ENCODE results near the gene THADA. TPM values are rescaled to one million over a fixed set of nuclear protein-coding genes. Genes with fewer than 3 reads are reported as not detected.

The THADA gene
- total RNA-seq, 2 experiments from 2014 or later, result 32.0 to 32.1 TPM

GRCh38 chr2:43333101-43333655 is 262.7 kb downstream of the THADA start:
- H3K9me3 Mint-ChIP-seq (ENCODE audit: low read depth), result no peaks in the 10 kb centered on the region
- ATAC-seq, result no peak
- no peak for DNase-seq
- no peak overlapping the region for H3K27ac Mint-ChIP-seq
- CTCF ChIA-PET, result no interaction called here
- peaks cover 7% of the 10 kb centered on the region for H3K36me3 Mint-ChIP-seq
- no peaks in the 10 kb centered on the region for H3K27me3 Mint-ChIP-seq
- peaks cover 11% of the 10 kb centered on the region for H3K4me1 Mint-ChIP-seq
- H3K4me3 Mint-ChIP-seq, result no peak overlapping the region

- no peak for DNase-seq
- Mint-ChIP-seq H3K27me3 (no peaks in the 10 kb centered on the region), H3K9me3 (ENCODE audit: low read depth) (no peaks in the 10 kb centered on the region), H3K4me3 (no peak overlapping the region), H3K4me1 (peaks cover 11% of the 10 kb centered on the region), H3K36me3 (peaks cover 8% of the 10 kb centered on the region), H3K27ac (no peak overlapping the region)
- no peak for ATAC-seq
- CTCF ChIA-PET, result no interaction called here
Observed at GRCh38 chr2:43332653-43333052, 263.2 kb downstream of the THADA start.

- H3K36me3 Mint-ChIP-seq, result peaks cover 7% of the 10 kb centered on the region
- H3K27me3 Mint-ChIP-seq, result no peaks in the 10 kb centered on the region
- H3K4me3 Mint-ChIP-seq, result no peak overlapping the region
- no peaks in the 10 kb centered on the region for H3K9me3 Mint-ChIP-seq (ENCODE audit: low read depth)
- DNase-seq, result no peak
- CTCF ChIA-PET, result no interaction called here
- no peak overlapping the region for H3K27ac Mint-ChIP-seq
- H3K4me1 Mint-ChIP-seq, result peaks cover 1% of the 10 kb centered on the region
- no peak for ATAC-seq
Observed at GRCh38 chr2:43331422-43331821, 264.4 kb downstream of the THADA start.

- Mint-ChIP-seq H3K4me1 (no peaks in the 10 kb centered on the region), H3K27ac (no peak overlapping the region), H3K9me3 (ENCODE audit: low read depth) (no peaks in the 10 kb centered on the region), H3K27me3 (no peaks in the 10 kb centered on the region), H3K36me3 (peaks cover 7% of the 10 kb centered on the region), H3K4me3 (no peak overlapping the region)
- DNase-seq (no peak), ATAC-seq (no peak)
- CTCF ChIA-PET, result interaction anchor here (1.3 kb wide), 1 partner anchor 10 kb away, joined by 4 read pairs; no protein-coding TSS in a partner anchor
Observed at GRCh38 chr2:43329637-43330036, 266.2 kb downstream of the THADA start.

GRCh38 chr2:43328832-43329231 is 267.0 kb downstream of the THADA start:
- peaks cover 9% of the 10 kb centered on the region for H3K36me3 Mint-ChIP-seq
- no peaks in the 10 kb centered on the region for H3K27me3 Mint-ChIP-seq
- H3K27ac Mint-ChIP-seq, result no peak overlapping the region
- DNase-seq (no peak), ATAC-seq (no peak)
- H3K9me3 Mint-ChIP-seq (ENCODE audit: low read depth), result no peaks in the 10 kb centered on the region
- CTCF ChIA-PET, result interaction anchor here (1.0 to 1.3 kb wide), 2 partner anchors 11 to 99 kb away, joined by 3 to 4 read pairs; no protein-coding TSS in a partner anchor
- H3K4me1 Mint-ChIP-seq, result no peaks in the 10 kb centered on the region
- no peak overlapping the region for H3K4me3 Mint-ChIP-seq

- Mint-ChIP-seq H3K4me1 (no peaks in the 10 kb centered on the region), H3K4me3 (no peak overlapping the region), H3K9me3 (ENCODE audit: low read depth) (no peaks in the 10 kb centered on the region), H3K27ac (no peak overlapping the region), H3K27me3 (no peaks in the 10 kb centered on the region), H3K36me3 (peaks cover 9% of the 10 kb centered on the region)
- DNase-seq, result no peak
- CTCF ChIA-PET, result interaction anchor here (1.0 kb wide), 1 partner anchor 99 kb away, joined by 3 read pairs; no protein-coding TSS in a partner anchor
- no peak for ATAC-seq
Observed at GRCh38 chr2:43328133-43328532, 267.7 kb downstream of the THADA start.

- CTCF ChIA-PET, result interaction anchor here (1.2 kb wide), 2 partner anchors 11 to 213 kb away, joined by 3 to 4 read pairs; no protein-coding TSS in a partner anchor
- Mint-ChIP-seq H3K4me3 (no peak overlapping the region), H3K4me1 (no peaks in the 10 kb centered on the region), H3K36me3 (peaks cover 5% of the 10 kb centered on the region), H3K27me3 (no peaks in the 10 kb centered on the region), H3K9me3 (ENCODE audit: low read depth) (no peaks in the 10 kb centered on the region), H3K27ac (no peak overlapping the region)
- no peak for ATAC-seq
- DNase-seq, result no peak
Observed at GRCh38 chr2:43327119-43327518, 268.7 kb downstream of the THADA start.

GRCh38 chr2:43326101-43326825 is 269.6 kb downstream of the THADA start:
- Mint-ChIP-seq H3K9me3 (ENCODE audit: low read depth) (no peaks in the 10 kb centered on the region), H3K27ac (no peak overlapping the region), H3K4me3 (no peak overlapping the region), H3K4me1 (no peaks in the 10 kb centered on the region), H3K36me3 (peaks cover 5% of the 10 kb centered on the region), H3K27me3 (no peaks in the 10 kb centered on the region)
- ATAC-seq, result no peak
- no peak for DNase-seq
- CTCF ChIA-PET, result interaction anchor here (1.2 kb wide), 2 partner anchors 10 to 212 kb away, joined by 3 to 4 read pairs; no protein-coding TSS in a partner anchor

- no peaks in the 10 kb centered on the region for H3K27me3 Mint-ChIP-seq
- CTCF ChIA-PET, result no interaction called here
- no peak overlapping the region for H3K27ac Mint-ChIP-seq
- H3K4me1 Mint-ChIP-seq, result no peaks in the 10 kb centered on the region
- DNase-seq (no peak), ATAC-seq (no peak)
- H3K9me3 Mint-ChIP-seq (ENCODE audit: low read depth), result no peaks in the 10 kb centered on the region
- H3K4me3 Mint-ChIP-seq, result no peak overlapping the region
- peaks cover 11% of the 10 kb centered on the region for H3K36me3 Mint-ChIP-seq
Observed at GRCh38 chr2:43325107-43325811, 270.6 kb downstream of the THADA start.

GRCh38 chr2:43324259-43325106 is 271.4 kb downstream of the THADA start:
- Mint-ChIP-seq H3K36me3 (peaks cover 15% of the 10 kb centered on the region), H3K4me3 (no peak overlapping the region), H3K4me1 (no peaks in the 10 kb centered on the region), H3K9me3 (ENCODE audit: low read depth) (no peaks in the 10 kb centered on the region), H3K27me3 (no peaks in the 10 kb centered on the region), H3K27ac (no peak overlapping the region)
- CTCF ChIA-PET, result interaction anchor here (1.1 kb wide), 1 partner anchor 44 kb away, joined by 3 read pairs; no protein-coding TSS in a partner anchor
- ATAC-seq (no peak), DNase-seq (no peak)

GRCh38 chr2:43323857-43324256 is 272.0 kb downstream of the THADA start:
- CTCF ChIA-PET, result interaction anchor here (1.1 kb wide), 1 partner anchor 45 kb away, joined by 3 read pairs; no protein-coding TSS in a partner anchor
- Mint-ChIP-seq H3K36me3 (peaks cover 18% of the 10 kb centered on the region), H3K27me3 (no peaks in the 10 kb centered on the region), H3K27ac (no peak overlapping the region), H3K9me3 (ENCODE audit: low read depth) (no peaks in the 10 kb centered on the region), H3K4me1 (no peaks in the 10 kb centered on the region), H3K4me3 (no peak overlapping the region)
- no peak for ATAC-seq
- DNase-seq, result no peak

- Mint-ChIP-seq H3K27ac (no peak overlapping the region), H3K4me1 (peaks cover under 1% of the 10 kb centered on the region), H3K4me3 (no peak overlapping the region), H3K36me3 (peaks cover 16% of the 10 kb centered on the region), H3K9me3 (ENCODE audit: low read depth) (no peaks in the 10 kb centered on the region), H3K27me3 (no peaks in the 10 kb centered on the region)
- DNase-seq, result no peak
- no peak for ATAC-seq
- CTCF ChIA-PET, result no interaction called here
Observed at GRCh38 chr2:43321446-43321845, 274.4 kb downstream of the THADA start.

- Mint-ChIP-seq H3K4me1 (peaks cover 13% of the 10 kb centered on the region), H3K27me3 (no peaks in the 10 kb centered on the region), H3K4me3 (no peak overlapping the region), H3K9me3 (ENCODE audit: low read depth) (no peaks in the 10 kb centered on the region), H3K27ac (no peak overlapping the region), H3K36me3 (peaks cover 19% of the 10 kb centered on the region)
- ATAC-seq, result no peak
- DNase-seq, result no peak
- CTCF ChIA-PET, result no interaction called here
Observed at GRCh38 chr2:43319541-43319940, 276.3 kb downstream of the THADA start.

Measured in activated CD8-positive, alpha-beta memory T cell treated with anti-CD3 and anti-CD28 coated beads, Interleukin-2, amount 10 ng/mL, durations not matched to agents 7 days and 5 days (primary cell).